HepG2 (cell line): ENCODE results near the gene GRIK1. TPM values are rescaled to one million over a fixed set of nuclear protein-coding genes. Genes with fewer than 3 reads are reported as not detected.

ENCODE experiments used
- ATAC-seq: fragments of 200-7000 bp; cut with Tn5 transposase; 3 replicates; pipeline ENCODE4 v1.9.1; 2020; ENCODE audit warnings: mild to moderate bottlenecking, moderate library complexity
- BruUV-seq: library from RNA; stranded (reverse); fragments of 400-500 nt; replicated peaks from 2 replicates; lab custom pipeline; 2021; lab: Mats Ljungman, UMichigan
- CTCF ChIA-PET: fragments of 300-600 bp; formaldehyde crosslinking; extraction: SDS; loops from one replicate; lab custom pipeline; 2021; ENCODE audit warnings: low total read pairs, inconsistent platforms, low intra/inter-chr PET ratio; lab: Yijun Ruan, JAX
- POLR2A ChIA-PET: fragments of 350-600 bp; sonication (Branson Sonifier 250); formaldehyde crosslinking; loops from one replicate; lab custom pipeline; 2020; ENCODE audit warnings: antibody characterized with exemption, inconsistent platforms; lab: Yijun Ruan, JAX
- DNase-seq: peaks from one replicate; pipeline ENCODE4 v3.0.0-alpha.2; 2015; ENCODE audit warnings: low spot score
- FAIRE-seq: peaks from 3 replicates; lab custom pipeline; 2011; peaks lifted over from hg19 to GRCh38; lab: Jason Lieb, UNC
- H2AFZ ChIP-seq: one replicate; pipeline ENCODE4 v1.6.1; 2011; ENCODE audit warnings: low read length, inconsistent platforms
- H3K27ac ChIP-seq: fragments of 300-600 bp; 3 replicates; pipeline ENCODE4 v1.8.0; 2011; ENCODE audit warnings: mixed run types, mild to moderate bottlenecking, mixed read lengths, low read length, inconsistent platforms; ENCODE audit not compliant: insufficient read depth; ENCODE audit errors: extremely low read length
- H3K27me3 ChIP-seq, 2 experiments: fragments of 200-600 bp in 1 of 2; 2 replicates in 1 of 2; 3 replicates in 1 of 2; pipeline versions ENCODE4 v1.6.0 to v1.8.0; 2011; ENCODE audit warnings: low read length in 2 of 2, mild to moderate bottlenecking in 2 of 2, moderate library complexity in 2 of 2, inconsistent platforms in 1 of 2; ENCODE audit not compliant: insufficient read depth in 2 of 2, control insufficient read depth in 1 of 2
- H3K36me3 ChIP-seq, 2 experiments: fragments of 200-600 bp in 1 of 2; replicated peaks in 1 of 2; 2 replicates in 1 of 2; 3 replicates in 1 of 2; pipeline versions ENCODE4 v1.5.1 to v1.8.0; 2011; ENCODE audit warnings: low read length in 2 of 2, inconsistent platforms in 1 of 2; ENCODE audit not compliant: insufficient read depth in 2 of 2, control insufficient read depth in 1 of 2
- H3K4me1 ChIP-seq: 2 replicates; pipeline ENCODE4 v1.5.1; 2012; ENCODE audit warnings: low read length, inconsistent platforms; ENCODE audit not compliant: insufficient read depth
- H3K4me2 ChIP-seq: 2 replicates; pipeline ENCODE4 v1.6.0; 2011; ENCODE audit warnings: low read depth, low read length, inconsistent platforms
- H3K4me3 ChIP-seq, 3 experiments: fragments of 200-600 bp in 1 of 3; sonication (generic), shearing (Covaris generic) in 1 of 3; replicated peaks in 1 of 3; 2 replicates each; pipeline ENCODE4 v1.5.1; 2011 to 2016; ENCODE audit warnings: low read length in 3 of 3, inconsistent platforms in 2 of 3, low read depth in 2 of 3, mild to moderate bottlenecking in 2 of 3, control low read depth in 1 of 3, mixed read lengths in 1 of 3; ENCODE audit not compliant: insufficient read depth in 1 of 3
- H3K79me2 ChIP-seq: one replicate; pipeline ENCODE4 v1.6.1; 2011; ENCODE audit warnings: low read length, inconsistent platforms; ENCODE audit not compliant: insufficient read depth
- H3K9ac ChIP-seq: 2 replicates; pipeline ENCODE4 v1.6.0; 2011; ENCODE audit warnings: mild to moderate bottlenecking, low read depth, low read length, inconsistent platforms; ENCODE audit not compliant: insufficient read depth
- H3K9me3 ChIP-seq: 2 replicates; pipeline ENCODE4 v1.5.1; 2012; ENCODE audit warnings: mild to moderate bottlenecking, low read length
- H4K20me1 ChIP-seq: 2 replicates; pipeline ENCODE4 v1.6.0; 2011; ENCODE audit warnings: inconsistent platforms, mild to moderate bottlenecking, low read length, moderate library complexity; ENCODE audit not compliant: insufficient read depth
- FOXK1 ChIP-seq: sonication (generic); formaldehyde crosslinking; IDR thresholded peaks from 2 replicates; pipeline ENCODE4 v1.4.0; 2020; ENCODE audit warnings: low read depth, missing genetic modification reagents, borderline replicate concordance
- HIVEP1 ChIP-seq: sonication (generic); formaldehyde crosslinking; IDR thresholded peaks from 2 replicates; pipeline ENCODE4 v1.4.0; 2020; ENCODE audit warnings: mild to moderate bottlenecking, missing genetic modification reagents
- MED8 ChIP-seq: sonication (generic); formaldehyde crosslinking; IDR thresholded peaks from 2 replicates; pipeline ENCODE4 v1.8.1; 2023; ENCODE audit warnings: mild to moderate bottlenecking, missing genetic modification reagents; ENCODE audit not compliant: insufficient replicate concordance
- NFIB ChIP-seq: sonication (generic); formaldehyde crosslinking; IDR thresholded peaks from 2 replicates; pipeline ENCODE4 v1.9.0; 2021; ENCODE audit warnings: missing genetic modification reagents, mild to moderate bottlenecking, borderline replicate concordance
- NPAS2 ChIP-seq: sonication (generic); formaldehyde crosslinking; IDR thresholded peaks from 2 replicates; pipeline ENCODE4 v1.8.0; 2022; ENCODE audit warnings: mild to moderate bottlenecking, missing genetic modification reagents, borderline replicate concordance
- PHF5A ChIP-seq: IDR thresholded peaks from one replicate; pipeline ENCODE4 v1.6.1; 2018; ENCODE audit warnings: low read depth, missing genetic modification reagents; ENCODE audit not compliant: unreplicated experiment
- SIX4 ChIP-seq: sonication (generic); formaldehyde crosslinking; IDR thresholded peaks from 2 replicates; pipeline ENCODE4 v1.4.0; 2020; ENCODE audit warnings: missing genetic modification reagents
- SYNCRIP ChIP-seq: fragments of 200-400 bp; formaldehyde crosslinking; IDR thresholded peaks from 2 replicates; pipeline ENCODE4 v1.6.1; 2018; ENCODE audit warnings: mild to moderate bottlenecking, low read depth, low read length; ENCODE audit not compliant: insufficient read depth
- ZNF296 ChIP-seq: sonication (generic); formaldehyde crosslinking; conservative IDR thresholded peaks from 2 replicates; pipeline ENCODE4 v1.5.0; 2020; ENCODE audit warnings: mild to moderate bottlenecking, missing genetic modification reagents
- ZNF354B ChIP-seq: sonication (generic); formaldehyde crosslinking; IDR thresholded peaks from 2 replicates; pipeline ENCODE4 v1.8.0; 2022; ENCODE audit warnings: mild to moderate bottlenecking, missing genetic modification reagents
- ZNF747 ChIP-seq: sonication (generic); formaldehyde crosslinking; IDR thresholded peaks from 2 replicates; pipeline ENCODE4 v1.8.1; 2023; ENCODE audit warnings: missing genetic modification reagents, mild to moderate bottlenecking, borderline replicate concordance
- ZNF780A ChIP-seq: sonication (generic); formaldehyde crosslinking; IDR thresholded peaks from 2 replicates; pipeline ENCODE4 v1.8.0; 2022; ENCODE audit warnings: mild to moderate bottlenecking, missing genetic modification reagents, moderate library complexity
- ZNF879 ChIP-seq: sonication (generic); formaldehyde crosslinking; IDR thresholded peaks from 2 replicates; pipeline ENCODE4 v1.8.1; 2023; ENCODE audit warnings: missing genetic modification reagents
- ZSCAN29 ChIP-seq: sonication (generic); formaldehyde crosslinking; conservative IDR thresholded peaks from 2 replicates; pipeline ENCODE4 v1.4.0; 2020; ENCODE audit warnings: mild to moderate bottlenecking, missing genetic modification reagents
- WGBS: methylation state at CpG from one replicate; pipeline ENCODE4 v1.1.6; 2017; ENCODE audit warnings: low lambda C conversion rate; 5-methylcytosine and 5-hydroxymethylcytosine counted together
- in situ Hi-C: cut with HindIII; loops from 2 replicates; pipeline ENCODE4 v1.10.0; 2017; ENCODE audit warnings: low pct_unique_long_range_greater_than_20kb; ENCODE audit not compliant: extremely low pct_ligation_motif_present
- intact Hi-C: fragments of 100-400 bp; cut with micrococcal nuclease; formaldehyde crosslinking; loops from one replicate; pipeline ENCODE4 v1.10.0; 2022; ENCODE audit not compliant: unreplicated experiment
- polyA plus RNA-seq, 8 experiments: library from polyadenylated mRNA; depleted of rRNA in 3 of 8; stranded (reverse) in 7 of 8; unstranded in 1 of 8; fragments of >200 nt; fragmentation: Illumina TruSeq in 4 of 8; extraction: Trizol in 4 of 8; gene quantifications; 2 replicates each; pipeline versions ENCODE4 v1.2.1 to v1.2.3, GENCODE V29; 2011 to 2016; ENCODE audit warnings: low read depth in 4 of 8, missing spikeins in 1 of 8, mixed read lengths in 1 of 8; ENCODE audit not compliant: insufficient read depth in 1 of 8
- total RNA-seq, 5 experiments: library from RNA; depleted of rRNA; stranded (reverse); fragments of >200 nt; fragmentation: Illumina TruSeq; extraction: Trizol; gene quantifications; 2 replicates each; pipeline ENCODE4 v1.2.3, GENCODE V29; 2016; ENCODE audit warnings: low read depth in 1 of 5
- TF ChIP-seq, protein P1 (sequence below): sonication (generic); formaldehyde crosslinking; conservative IDR thresholded peaks from 2 replicates; pipeline ENCODE4 v1.8.0; 2022; ENCODE audit warnings: low read depth, missing genetic modification reagents

Gene GRIK1
- total and polyA plus RNA-seq, 2 of the 13 experiments (the other 11 are each of a cell fraction or from before 2014, with no cell fraction given): not detected

DNA sequence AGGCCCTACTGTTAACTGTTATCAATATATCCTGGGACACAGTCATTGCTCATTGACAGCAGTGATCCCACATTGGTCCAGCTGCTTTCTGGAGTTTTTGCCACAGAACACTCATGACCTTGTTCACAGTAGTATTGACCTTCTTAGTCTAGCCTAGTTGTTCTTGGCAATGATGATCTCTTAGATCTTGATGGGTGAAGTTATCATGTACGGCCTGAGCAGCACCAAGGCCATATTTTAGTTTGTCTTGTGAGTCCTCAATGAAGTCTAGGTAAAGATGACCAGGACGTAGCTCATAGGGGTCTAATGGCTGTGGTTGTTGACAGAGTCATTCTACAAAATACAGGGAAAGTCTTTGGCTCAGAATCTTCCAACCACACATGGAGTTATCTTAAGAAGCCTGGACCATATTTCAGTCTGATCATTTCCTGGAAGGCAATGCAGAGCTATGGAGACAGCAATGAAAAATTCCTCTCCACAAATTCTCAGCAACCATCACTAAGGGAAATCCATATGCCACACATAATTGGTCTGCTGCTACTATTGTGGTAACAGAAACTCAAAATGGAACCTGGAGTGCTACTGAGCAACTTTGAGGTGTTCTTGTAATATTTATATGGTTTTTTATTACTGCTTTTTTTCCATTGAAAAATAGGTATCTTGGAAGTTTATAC lies 279.6 kb downstream of the GRIK1 start (continued):
- no peak for TF ChIP-seq NPAS2
- no peak for TF ChIP-seq ZSCAN29 (CRISPR knock-in tag)
- TF ChIP-seq FOXK1 (CRISPR knock-in tag): no peak
- no peak for TF ChIP-seq ZNF780A (CRISPR knock-in tag)
- no peak for TF ChIP-seq SIX4 (CRISPR knock-in tag)
- TF ChIP-seq, protein P1, sequence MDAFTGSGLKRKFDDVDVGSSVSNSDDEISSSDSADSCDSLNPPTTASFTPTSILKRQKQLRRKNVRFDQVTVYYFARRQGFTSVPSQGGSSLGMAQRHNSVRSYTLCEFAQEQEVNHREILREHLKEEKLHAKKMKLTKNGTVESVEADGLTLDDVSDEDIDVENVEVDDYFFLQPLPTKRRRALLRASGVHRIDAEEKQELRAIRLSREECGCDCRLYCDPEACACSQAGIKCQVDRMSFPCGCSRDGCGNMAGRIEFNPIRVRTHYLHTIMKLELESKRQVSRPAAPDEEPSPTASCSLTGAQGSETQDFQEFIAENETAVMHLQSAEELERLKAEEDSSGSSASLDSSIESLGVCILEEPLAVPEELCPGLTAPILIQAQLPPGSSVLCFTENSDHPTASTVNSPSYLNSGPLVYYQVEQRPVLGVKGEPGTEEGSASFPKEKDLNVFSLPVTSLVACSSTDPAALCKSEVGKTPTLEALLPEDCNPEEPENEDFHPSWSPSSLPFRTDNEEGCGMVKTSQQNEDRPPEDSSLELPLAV (CRISPR knock-in tag): no peak
- no peak for TF ChIP-seq SYNCRIP
- TF ChIP-seq HIVEP1: no peak
- TF ChIP-seq PHF5A: no peak
- TF ChIP-seq ZNF354B (CRISPR knock-in tag): no peak

DNA sequence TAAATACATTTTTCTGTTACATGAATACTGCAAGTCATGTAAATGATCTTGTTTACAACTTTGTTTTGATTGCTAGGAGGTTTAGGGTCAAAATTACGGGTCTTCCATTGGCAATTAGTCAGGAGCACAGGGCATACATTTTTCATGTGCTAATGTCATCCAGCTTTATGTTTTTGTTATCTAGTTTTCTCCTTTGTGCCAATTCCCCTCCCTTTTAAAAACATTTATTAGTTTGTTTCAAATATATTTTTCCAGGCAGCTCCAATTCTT lies 280.9 kb downstream of the GRIK1 start:
- Histone ChIP-seq H4K20me1 (no peaks in the 10 kb centered on the region), H3K4me2 (no peak overlapping the region), H3K27me3 (no peaks in the 10 kb centered on the region), H3K9me3 (no peaks in the 10 kb centered on the region), H3K4me1 (peaks cover 7% of the 10 kb centered on the region), H3K27ac (no peak overlapping the region), H3K4me3 (no peak overlapping the region)
- ChIA-PET CTCF (no interaction called here), POLR2A (no interaction called here)
- intact Hi-C loops: no loop called here
- in situ Hi-C loops: no loop called here
- 0% methylated on average over 1 of the region's 1 CpG for WGBS
- BruUV-seq: no TSS peak
- ATAC-seq: no peak
- no peak for DNase-seq
- TF ChIP-seq NFIB (CRISPR knock-in tag) (no peak), ZNF296 (CRISPR knock-in tag) (no peak), ZNF879 (CRISPR knock-in tag) (no peak), ZNF747 (CRISPR knock-in tag) (no peak), MED8 (no peak)
- TF ChIP-seq, all 625 proteins: peak for 0
- Histone ChIP-seq H2AFZ (no peak overlapping the region), H3K9ac (no peak overlapping the region), H3K36me3 (no peaks in the 10 kb centered on the region), H3K79me2 (no peaks in the 10 kb centered on the region)
- FAIRE-seq: no peak
